Activated CD4-positive, alpha-beta memory T cell treated with anti-CD3 and anti-CD28 coated beads, Interleukin-2, amount 10 ng/mL, durations not matched to agents 7 days and 5 days (primary cell): ENCODE measurements around the gene MLC1. TPM values are rescaled to one million over a fixed set of nuclear protein-coding genes. Genes with fewer than 3 reads are reported as not detected.

Source experiments
- CTCF ChIA-PET: fragments of 350-600 bp; sonication (Branson Sonifier 250); formaldehyde crosslinking; loops from one replicate; lab custom pipeline; 2021; ENCODE audit warnings: antibody characterized with exemption, inconsistent platforms; lab: Charles Lee
- POLR2A ChIA-PET: fragments of 350-600 bp; sonication (Branson Sonifier 250); formaldehyde crosslinking; loops from one replicate; lab custom pipeline; 2021; ENCODE audit warnings: antibody characterized with exemption; lab: Charles Lee
- DNase-seq: peaks from one replicate; pipeline ENCODE4 v3.0.0-alpha.2; 2020
- H3K27ac Mint-ChIP-seq: one replicate; pipeline ENCODE4 v1.8.0; 2021; ENCODE audit warnings: mild to moderate bottlenecking, mixed read lengths
- H3K27me3 Mint-ChIP-seq: one replicate; pipeline ENCODE4 v1.8.0; 2021; ENCODE audit warnings: mixed read lengths
- H3K36me3 Mint-ChIP-seq: one replicate; pipeline ENCODE4 v1.8.0; 2021; ENCODE audit warnings: low read depth, mixed read lengths
- H3K4me1 Mint-ChIP-seq: one replicate; pipeline ENCODE4 v1.8.0; 2021; ENCODE audit warnings: mixed read lengths
- H3K4me3 Mint-ChIP-seq: one replicate; pipeline ENCODE4 v1.8.0; 2021; ENCODE audit warnings: mild to moderate bottlenecking, mixed read lengths
- H3K9me3 Mint-ChIP-seq: one replicate; pipeline ENCODE4 v1.8.0; 2021; ENCODE audit warnings: mixed read lengths
- total RNA-seq, 2 experiments: library from RNA; stranded (reverse); gene quantifications; one replicate each; pipeline ENCODE4 v1.2.3, GENCODE V29; 2021

Gene MLC1
- total RNA-seq, 2 experiments from 2014 or later, result 0.30 to 0.50 TPM

DNA sequence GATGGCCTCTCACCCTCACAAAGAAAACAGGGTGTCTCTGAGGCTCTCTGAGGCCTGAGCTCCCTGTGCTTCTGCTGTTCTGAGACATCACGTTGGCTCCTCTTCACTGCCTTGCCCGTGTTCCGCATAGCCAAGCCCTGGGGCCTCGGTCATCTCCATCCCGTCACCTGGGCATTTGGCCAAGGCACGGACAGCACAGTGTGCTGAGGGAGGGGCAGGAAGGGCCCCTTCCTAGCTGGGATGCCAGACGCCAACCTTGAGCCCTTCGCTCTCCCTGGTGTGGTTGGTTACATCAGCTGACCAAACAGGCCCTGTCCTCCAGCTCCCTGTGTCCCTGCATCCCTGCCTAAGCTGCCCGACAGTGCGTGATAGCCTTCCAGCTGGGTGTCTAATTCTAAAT lies 30.5 kb upstream of the MLC1 start:
- Mint-ChIP-seq H3K27me3 (peaks cover 23% of the 10 kb centered on the region), H3K27ac (no peak overlapping the region), H3K4me3 (no peak overlapping the region), H3K9me3 (no peaks in the 10 kb centered on the region), H3K4me1 (peaks cover 17% of the 10 kb centered on the region), H3K36me3 (no peaks in the 10 kb centered on the region)
- CTCF ChIA-PET, result no interaction called here
- DNase-seq, result no peak
- POLR2A ChIA-PET, result interaction anchor here (0.7 to 1.0 kb wide), 2 partner anchors 10 to 36 kb away, joined by 4 to 5 read pairs; no protein-coding TSS in a partner anchor

DNA sequence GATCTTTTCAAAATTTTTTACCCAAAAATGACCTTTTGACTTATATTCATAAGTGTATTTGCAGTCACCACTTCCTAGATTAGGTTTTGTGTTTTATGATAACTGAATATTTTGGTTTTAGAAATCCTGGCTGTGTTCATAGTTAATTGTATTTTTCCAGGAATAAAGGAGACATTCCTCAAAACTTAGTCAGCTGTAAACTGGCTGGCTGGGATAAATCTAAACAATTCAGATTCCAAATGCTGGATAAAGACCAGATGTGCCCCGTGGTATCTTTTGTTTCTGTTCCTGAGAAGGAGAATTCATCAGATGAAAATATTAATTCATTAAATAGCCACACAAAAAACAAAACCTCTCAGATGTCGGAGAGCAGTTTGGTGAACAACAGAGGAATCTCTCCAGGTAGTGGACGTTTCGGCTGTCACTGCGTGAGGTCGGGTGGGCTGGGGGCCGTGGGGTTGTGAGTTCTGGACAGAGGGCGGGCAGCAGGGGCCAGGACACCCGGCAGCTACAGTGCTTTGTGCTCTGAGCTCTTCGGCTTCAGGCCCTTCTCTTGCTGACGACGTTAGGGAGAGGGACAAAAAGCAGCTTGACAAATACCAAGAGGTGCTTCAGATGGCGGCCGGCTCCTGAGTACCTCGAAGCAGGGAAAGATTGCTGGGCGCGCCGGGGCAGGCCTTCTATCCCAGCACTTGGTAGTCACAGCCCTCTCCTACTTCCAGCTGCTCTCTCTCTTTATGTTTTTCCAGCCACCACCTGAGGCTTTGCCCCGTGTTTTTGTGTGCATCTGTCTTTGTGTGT lies 29.2 kb upstream of the MLC1 start:
- CTCF ChIA-PET, result interaction anchor here (0.7 kb wide), 2 partner anchors 10 to 11 kb away, joined by 3 to 6 read pairs; no protein-coding TSS in a partner anchor
- no peak overlapping the region for H3K27ac Mint-ChIP-seq
- H3K4me1 Mint-ChIP-seq, result peaks cover 17% of the 10 kb centered on the region
- POLR2A ChIA-PET, result interaction anchor here (1.0 kb wide), 1 partner anchor 8 kb away, joined by 5 read pairs; no protein-coding TSS in a partner anchor
- H3K4me3 Mint-ChIP-seq, result no peak overlapping the region
- no peaks in the 10 kb centered on the region for H3K36me3 Mint-ChIP-seq
- no peak for DNase-seq
- H3K27me3 Mint-ChIP-seq, result peaks cover 18% of the 10 kb centered on the region
- H3K9me3 Mint-ChIP-seq, result no peaks in the 10 kb centered on the region

DNA sequence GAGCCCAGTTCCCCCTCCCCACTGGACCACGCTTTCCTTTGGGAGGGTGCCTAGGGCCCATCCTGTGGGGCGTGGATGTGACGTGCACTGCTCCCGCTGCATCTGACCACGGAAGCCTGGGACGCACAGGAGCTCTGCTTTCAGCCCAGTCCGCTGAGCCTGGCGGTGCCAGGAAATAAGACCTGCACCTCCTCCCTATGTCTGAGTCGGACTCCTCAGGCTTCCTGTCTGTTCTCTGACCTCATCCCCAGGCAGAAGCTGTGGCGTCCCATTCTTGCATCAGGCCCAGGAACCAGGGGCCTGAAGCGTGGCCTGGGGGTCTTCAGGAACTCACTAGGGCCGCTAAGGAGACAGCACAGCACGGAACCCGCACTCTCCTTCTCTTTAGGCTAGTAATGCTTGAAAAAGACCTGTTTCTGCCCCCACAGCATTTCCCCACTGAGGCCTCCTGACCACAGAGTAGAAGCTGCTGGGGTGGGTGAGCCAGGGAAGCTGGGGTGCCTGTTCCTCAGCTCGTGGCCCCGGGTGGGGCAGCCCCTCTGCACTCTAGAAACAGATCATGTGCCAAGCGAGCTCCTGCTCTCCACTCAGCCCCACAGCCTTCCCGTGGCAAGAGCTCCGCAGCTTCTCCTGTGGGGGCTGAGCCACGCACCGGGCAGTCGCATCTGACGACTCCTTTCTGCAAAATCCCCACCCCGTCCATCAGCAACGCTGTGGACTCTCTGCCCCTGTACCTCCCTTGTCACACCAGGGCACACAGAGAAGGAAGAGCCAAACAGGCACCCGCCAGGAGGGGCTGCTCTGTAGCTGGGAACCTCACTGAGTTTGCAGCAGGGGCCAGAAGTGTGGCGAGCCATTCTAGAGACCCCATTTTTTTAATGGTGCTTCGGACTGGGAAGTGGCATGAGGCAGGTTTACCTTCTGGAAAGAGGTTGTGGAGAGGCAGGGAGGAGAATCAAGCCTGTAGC lies 27.2 kb upstream of the MLC1 start:
- DNase-seq, result peak; percentile 19
- CTCF ChIA-PET, result no interaction called here
- H3K9me3 Mint-ChIP-seq, result no peaks in the 10 kb centered on the region
- peak overlapping the region; percentile 14 for H3K27ac Mint-ChIP-seq
- H3K4me3 Mint-ChIP-seq, result no peak overlapping the region
- H3K36me3 Mint-ChIP-seq, result no peaks in the 10 kb centered on the region
- H3K27me3 Mint-ChIP-seq, result peaks cover 10% of the 10 kb centered on the region
- POLR2A ChIA-PET, result no interaction called here
- H3K4me1 Mint-ChIP-seq, result peaks cover 17% of the 10 kb centered on the region

DNA sequence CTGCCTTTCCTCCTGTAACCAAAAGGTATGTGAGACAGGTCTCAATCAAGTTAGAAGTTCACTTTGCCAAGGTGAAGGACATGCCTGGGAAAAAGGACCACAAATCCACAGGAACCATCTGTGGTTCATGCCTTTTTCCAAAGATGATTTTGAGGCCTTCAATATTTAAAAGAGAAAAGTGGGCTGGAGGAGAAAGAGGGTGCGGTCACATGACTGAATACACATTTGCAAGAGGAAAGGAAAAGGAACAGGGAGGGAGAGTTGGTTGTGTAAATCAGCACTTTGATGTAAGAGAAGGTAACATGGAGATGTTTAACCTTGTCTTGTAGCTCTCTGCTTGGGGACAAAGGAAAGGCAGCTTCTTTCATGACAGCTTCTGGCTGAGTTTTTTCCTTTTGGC lies 25.8 kb upstream of the MLC1 start:
- H3K27me3 Mint-ChIP-seq, result peaks cover 10% of the 10 kb centered on the region
- no peak for DNase-seq
- no peak overlapping the region for H3K27ac Mint-ChIP-seq
- H3K4me3 Mint-ChIP-seq, result no peak overlapping the region
- CTCF ChIA-PET, result no interaction called here
- H3K9me3 Mint-ChIP-seq, result no peaks in the 10 kb centered on the region
- peaks cover 17% of the 10 kb centered on the region for H3K4me1 Mint-ChIP-seq
- POLR2A ChIA-PET, result no interaction called here
- no peaks in the 10 kb centered on the region for H3K36me3 Mint-ChIP-seq

DNA sequence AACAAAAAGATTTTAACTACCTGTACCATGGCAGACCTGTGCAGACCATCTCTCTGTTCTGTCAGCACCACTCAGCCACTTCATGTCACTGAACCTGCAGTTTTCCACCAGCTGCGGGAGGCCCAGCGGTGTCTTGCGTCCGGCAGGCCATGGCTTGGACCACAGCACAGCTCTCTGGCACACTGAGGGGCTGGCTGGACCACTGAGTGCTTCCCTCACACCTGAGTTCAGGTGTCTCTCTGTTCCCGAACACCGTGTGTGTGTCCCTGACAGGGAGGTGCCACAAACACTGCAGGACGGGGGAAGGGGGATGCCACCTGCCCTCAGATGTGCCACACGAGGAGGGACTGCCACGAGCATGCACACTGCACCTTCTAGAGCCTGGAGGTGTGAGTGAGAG lies 22.3 kb upstream of the MLC1 start:
- H3K9me3 Mint-ChIP-seq, result no peaks in the 10 kb centered on the region
- no peak overlapping the region for H3K27ac Mint-ChIP-seq
- POLR2A ChIA-PET, result no interaction called here
- no peak for DNase-seq
- CTCF ChIA-PET, result interaction anchor here (2.1 kb wide), 1 partner anchor 77 kb away, joined by 4 read pairs; no protein-coding TSS in a partner anchor
- H3K36me3 Mint-ChIP-seq, result no peaks in the 10 kb centered on the region
- H3K4me1 Mint-ChIP-seq, result peaks cover 22% of the 10 kb centered on the region
- H3K4me3 Mint-ChIP-seq, result no peak overlapping the region
- peaks cover 3% of the 10 kb centered on the region for H3K27me3 Mint-ChIP-seq

DNA sequence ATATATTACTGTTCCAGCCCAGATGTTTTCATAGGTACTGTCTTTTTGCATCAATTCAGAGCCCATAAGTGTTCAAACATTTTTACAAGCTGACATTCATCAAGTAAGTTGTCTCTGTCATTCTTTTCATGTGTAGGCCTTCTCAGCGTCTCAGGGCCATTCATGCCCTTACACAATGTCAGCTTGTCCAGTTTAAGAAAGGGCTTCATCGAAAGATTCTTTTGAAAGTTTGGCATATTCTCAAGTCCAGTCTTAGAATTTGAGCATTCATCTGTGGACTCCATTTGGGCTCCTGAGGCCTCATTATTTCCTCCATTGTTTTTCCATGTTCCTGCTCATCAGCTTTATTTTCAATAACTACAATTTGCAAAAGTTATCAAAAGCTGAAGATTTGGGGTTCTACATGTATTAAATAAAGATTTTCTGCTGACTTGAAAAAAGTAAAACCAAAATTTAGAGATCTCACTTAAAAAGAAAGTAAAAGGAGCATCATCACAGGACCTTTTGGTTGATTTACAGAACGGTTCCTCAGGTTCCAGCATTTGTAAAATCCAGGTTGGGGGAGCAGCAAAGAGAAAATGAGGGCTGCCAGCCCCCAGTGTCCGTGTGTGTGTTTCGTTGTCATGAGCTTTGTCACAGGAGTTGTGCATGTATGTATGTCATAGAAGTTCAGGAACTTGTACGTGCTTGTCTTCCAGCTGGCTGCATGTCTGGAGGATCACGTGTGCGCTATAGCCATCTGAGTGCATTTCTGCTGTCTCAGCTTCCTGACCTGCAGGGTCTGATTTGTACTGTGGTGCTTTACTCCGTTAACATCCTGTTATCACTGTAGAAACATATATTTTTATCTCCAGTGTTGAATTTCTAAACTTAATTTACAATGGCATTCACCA lies 20.2 kb upstream of the MLC1 start:
- ChIA-PET POLR2A (interaction anchor here (0.6 to 1.5 kb wide), 4 partner anchors 10 to 338 kb away, joined by 3 to 5 read pairs (median 3); partner anchors contain the start of gene MLC1), CTCF (interaction anchor here (0.6 to 1.3 kb wide), 4 partner anchors 8 to 103 kb away, joined by 3 to 5 read pairs (median 4); partner anchors contain the start of gene MLC1)
- no peaks in the 10 kb centered on the region for H3K9me3 Mint-ChIP-seq
- H3K4me3 Mint-ChIP-seq, result peak overlapping the region; percentile 50
- peak overlapping the region; percentile 59 for H3K27ac Mint-ChIP-seq
- no peaks in the 10 kb centered on the region for H3K36me3 Mint-ChIP-seq
- H3K4me1 Mint-ChIP-seq, result peaks cover 11% of the 10 kb centered on the region
- peak; percentile 49 for DNase-seq
- H3K27me3 Mint-ChIP-seq, result no peaks in the 10 kb centered on the region

DNA sequence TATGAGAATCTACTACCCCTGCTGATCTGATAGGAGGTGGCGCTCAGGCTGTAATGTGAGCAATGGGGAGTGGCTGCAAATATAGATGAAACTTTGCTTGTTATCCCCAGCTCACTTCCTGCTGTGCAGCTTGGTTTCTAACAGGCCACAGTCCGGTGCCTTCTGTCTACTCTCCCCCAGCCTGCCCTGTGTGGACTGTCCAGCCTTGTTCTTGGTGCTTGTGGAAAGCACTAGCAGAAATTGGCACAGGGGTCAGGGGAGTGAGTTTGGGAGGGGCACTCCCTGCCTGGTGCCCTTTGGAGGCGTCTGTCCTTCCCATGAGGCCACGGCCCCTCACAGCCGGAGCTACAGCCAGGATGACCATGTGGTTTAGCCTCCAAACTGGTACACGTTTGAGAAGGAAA lies 18.9 kb upstream of the MLC1 start:
- ChIA-PET CTCF (interaction anchor here (0.5 kb wide), 1 partner anchor 10 kb away, joined by 3 read pairs; no protein-coding TSS in a partner anchor), POLR2A (no interaction called here)
- DNase-seq, result no peak
- Mint-ChIP-seq H3K27ac (no peak overlapping the region), H3K36me3 (no peaks in the 10 kb centered on the region), H3K9me3 (no peaks in the 10 kb centered on the region), H3K27me3 (peaks cover 2% of the 10 kb centered on the region), H3K4me1 (peaks cover 11% of the 10 kb centered on the region), H3K4me3 (no peak overlapping the region)

DNA sequence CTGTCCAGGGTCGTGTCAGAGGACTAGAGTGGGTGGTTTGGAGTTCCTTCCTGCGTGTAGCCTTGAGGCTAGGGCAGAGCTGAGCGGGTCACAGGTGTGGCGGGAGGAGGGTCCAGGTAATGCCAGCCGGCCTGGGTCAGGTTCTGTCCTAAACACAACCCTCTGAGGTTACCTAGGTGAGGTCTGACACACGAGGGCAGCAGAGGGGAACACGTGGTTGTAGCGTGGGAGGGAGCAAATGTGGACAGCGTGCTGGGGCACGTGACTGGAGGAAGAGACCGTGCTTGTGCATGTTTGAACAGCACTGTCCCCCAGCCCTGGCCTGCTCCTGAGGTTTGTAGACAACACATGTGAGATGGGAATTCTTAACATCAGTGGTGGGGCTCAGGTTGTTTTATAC lies 17.7 kb upstream of the MLC1 start:
- Mint-ChIP-seq H3K27ac (no peak overlapping the region), H3K27me3 (peaks cover 8% of the 10 kb centered on the region), H3K9me3 (no peaks in the 10 kb centered on the region), H3K4me3 (no peak overlapping the region), H3K4me1 (peaks cover 11% of the 10 kb centered on the region), H3K36me3 (no peaks in the 10 kb centered on the region)
- CTCF ChIA-PET, result no interaction called here
- no peak for DNase-seq
- POLR2A ChIA-PET, result no interaction called here

DNA sequence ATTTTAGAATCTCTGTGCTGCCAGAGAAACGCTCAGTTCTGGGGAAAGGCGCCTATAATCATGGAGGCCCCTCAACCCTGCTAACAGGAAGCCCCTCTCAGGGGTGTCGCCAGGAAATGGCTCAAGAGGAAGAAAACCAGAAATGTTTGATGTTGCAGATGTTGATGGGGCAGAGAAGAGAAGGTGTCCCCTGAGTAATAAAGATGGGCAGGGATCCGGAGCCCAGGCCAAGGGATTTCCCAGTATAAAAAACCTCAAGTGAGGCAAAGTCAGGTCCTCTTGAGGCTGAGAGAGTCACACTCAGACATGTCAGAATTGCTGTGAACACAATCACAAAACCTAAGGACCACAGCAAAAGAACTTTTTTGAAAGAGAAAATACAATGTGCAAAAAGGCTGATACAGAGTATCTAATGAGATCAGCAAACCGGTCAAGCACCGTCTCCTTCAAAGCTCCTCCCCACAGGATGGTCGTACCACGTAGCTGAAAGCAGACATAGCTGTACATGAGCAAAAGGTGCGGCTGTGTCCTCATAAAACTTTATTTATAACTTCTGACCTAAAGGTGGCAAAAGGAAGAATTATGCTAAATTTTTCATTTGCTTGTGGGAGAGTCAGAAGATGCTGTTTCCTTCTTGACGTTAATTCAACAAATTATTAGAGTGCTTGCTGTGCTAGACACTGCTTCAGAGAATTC lies 16.8 kb upstream of the MLC1 start:
- POLR2A ChIA-PET, result no interaction called here
- peaks cover 11% of the 10 kb centered on the region for H3K4me1 Mint-ChIP-seq
- H3K9me3 Mint-ChIP-seq, result no peaks in the 10 kb centered on the region
- peaks cover 13% of the 10 kb centered on the region for H3K27me3 Mint-ChIP-seq
- H3K36me3 Mint-ChIP-seq, result no peaks in the 10 kb centered on the region
- no peak overlapping the region for H3K4me3 Mint-ChIP-seq
- CTCF ChIA-PET, result no interaction called here
- DNase-seq, result no peak
- no peak overlapping the region for H3K27ac Mint-ChIP-seq

DNA sequence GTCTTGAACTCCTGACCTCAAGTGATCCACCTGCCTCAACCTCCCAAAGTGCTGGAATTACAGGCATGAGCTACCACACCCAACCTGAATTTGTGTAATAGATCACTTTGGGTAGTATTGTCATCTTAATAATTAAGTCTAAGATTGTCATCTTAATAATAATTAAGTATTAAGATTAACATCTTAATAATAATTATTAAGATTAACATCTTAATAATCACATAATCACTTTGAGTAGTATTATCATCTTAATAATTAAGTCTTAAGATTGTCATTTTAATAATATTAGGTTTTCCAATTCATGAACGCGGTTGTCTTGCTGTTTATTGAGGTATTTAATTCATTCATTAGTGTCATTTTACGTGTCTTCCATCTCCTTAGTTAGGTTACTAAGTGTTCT lies 12.8 kb upstream of the MLC1 start:
- peaks cover 2% of the 10 kb centered on the region for H3K4me1 Mint-ChIP-seq
- H3K27me3 Mint-ChIP-seq, result peaks cover 28% of the 10 kb centered on the region
- DNase-seq, result no peak
- no peak overlapping the region for H3K27ac Mint-ChIP-seq
- ChIA-PET CTCF (no interaction called here), POLR2A (no interaction called here)
- H3K4me3 Mint-ChIP-seq, result no peak overlapping the region
- H3K9me3 Mint-ChIP-seq, result no peaks in the 10 kb centered on the region
- H3K36me3 Mint-ChIP-seq, result no peaks in the 10 kb centered on the region

DNA sequence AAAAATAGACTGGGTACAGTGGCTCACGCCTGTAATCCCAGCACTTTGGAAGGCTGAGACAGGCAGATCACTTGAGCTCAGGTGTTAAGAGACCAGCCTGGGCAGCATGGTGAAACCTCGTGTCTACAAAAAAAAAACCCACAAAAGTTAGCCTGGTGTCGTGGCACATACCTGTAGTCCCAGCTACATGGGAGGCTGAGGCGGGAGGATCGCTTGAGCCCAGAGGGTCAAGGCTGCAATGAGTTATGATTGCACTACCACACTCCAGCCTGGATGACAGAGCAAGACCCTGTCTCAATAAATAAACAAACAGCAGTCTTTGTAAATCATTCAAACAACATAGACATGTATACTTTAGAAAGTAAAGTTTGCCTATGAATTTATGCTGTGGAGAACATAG lies 7.1 kb upstream of the MLC1 start:
- CTCF ChIA-PET, result no interaction called here
- Mint-ChIP-seq H3K4me3 (no peak overlapping the region), H3K27me3 (peaks cover 23% of the 10 kb centered on the region), H3K27ac (no peak overlapping the region), H3K9me3 (peaks cover 13% of the 10 kb centered on the region), H3K36me3 (peaks cover 4% of the 10 kb centered on the region), H3K4me1 (no peaks in the 10 kb centered on the region)
- POLR2A ChIA-PET, result no interaction called here
- no peak for DNase-seq
